Head of caudate nucleus (tissue), 42 donors: ENCODE data around the gene SEC22B.
"Not testable (repeated sequence)": the region's sequence is repeated elsewhere in the genome, so short reads cannot be mapped to it uniquely, and the experiment has no call there.

Experiments
- DNase-seq, 42 donors: peaks; one replicate each; pipeline versions ENCODE4 v3.0.0 to v3.0.0-alpha.2; 2020 to 2021; ENCODE audit warnings: mixed read lengths in 7 of 42
- intact Hi-C: fragments of 100-400 bp; cut with DNase I; formaldehyde crosslinking; loops from one replicate; pipeline ENCODE4 v1.15.0; 2022

SEC22B gene

DNA sequence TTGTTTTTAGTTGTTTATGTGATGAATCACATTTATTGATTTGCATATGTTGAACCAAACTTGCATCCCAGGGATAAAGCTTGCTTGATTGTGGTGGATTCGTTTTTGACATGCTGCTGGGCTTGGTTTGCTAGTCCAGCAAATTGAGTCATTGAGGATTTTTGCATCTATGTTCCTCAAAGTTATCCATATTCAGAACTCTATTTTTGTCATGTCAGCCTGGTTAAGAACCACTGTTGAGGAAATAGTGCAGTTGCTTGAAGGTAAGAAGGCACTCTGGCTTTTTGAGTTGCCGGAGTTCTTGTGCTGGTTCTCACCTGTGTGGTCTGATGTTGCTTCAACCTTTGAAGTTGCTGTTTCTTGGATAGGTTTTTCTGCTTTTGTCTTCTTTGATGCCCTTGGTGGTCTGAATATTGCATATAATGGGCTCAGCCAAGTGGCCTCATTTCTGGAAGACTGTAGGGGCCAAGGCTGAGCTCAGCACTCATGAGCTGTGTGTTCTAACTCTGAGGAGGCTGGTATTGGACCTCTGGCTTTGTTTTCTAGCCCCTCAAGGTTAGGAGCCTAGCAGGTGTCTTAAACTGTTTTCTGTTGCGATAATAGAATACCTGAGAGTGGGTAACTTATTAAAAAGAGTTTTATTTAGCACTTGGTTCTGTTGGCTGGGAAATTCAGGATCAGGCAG lies 26.0 kb downstream of the SEC22B start:
- not testable (repeated sequence) for DNase-seq

GRCh38 chr1:120149420-120150059 lies 26.8 kb downstream of the SEC22B start:
- DNase-seq, intact Hi-C loops: not testable (repeated sequence)

More for the DNA sequence above, 26.0 kb downstream of the SEC22B start:
- intact Hi-C loops: not testable (repeated sequence)

DNA sequence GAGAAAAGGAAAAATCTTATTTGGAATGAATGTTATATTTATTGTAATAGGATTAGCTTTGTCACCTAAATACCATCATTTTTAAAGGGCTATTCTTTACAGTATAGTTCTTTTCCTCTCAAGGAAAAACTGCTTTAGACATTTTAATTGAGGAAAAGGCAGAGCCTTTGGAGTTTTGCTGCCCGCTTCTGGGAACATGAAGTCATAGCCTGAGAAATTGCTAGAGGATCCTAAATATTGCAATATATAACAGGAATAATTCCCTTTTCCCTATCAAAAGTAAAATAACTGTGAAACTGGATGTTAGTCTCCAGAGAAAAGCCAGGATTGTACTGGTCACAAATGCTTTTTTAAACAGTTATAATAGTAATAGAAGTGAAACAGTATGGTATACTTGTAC lies 30.5 kb downstream of the SEC22B start:
- DNase-seq, intact Hi-C loops: not testable (repeated sequence)

DNA sequence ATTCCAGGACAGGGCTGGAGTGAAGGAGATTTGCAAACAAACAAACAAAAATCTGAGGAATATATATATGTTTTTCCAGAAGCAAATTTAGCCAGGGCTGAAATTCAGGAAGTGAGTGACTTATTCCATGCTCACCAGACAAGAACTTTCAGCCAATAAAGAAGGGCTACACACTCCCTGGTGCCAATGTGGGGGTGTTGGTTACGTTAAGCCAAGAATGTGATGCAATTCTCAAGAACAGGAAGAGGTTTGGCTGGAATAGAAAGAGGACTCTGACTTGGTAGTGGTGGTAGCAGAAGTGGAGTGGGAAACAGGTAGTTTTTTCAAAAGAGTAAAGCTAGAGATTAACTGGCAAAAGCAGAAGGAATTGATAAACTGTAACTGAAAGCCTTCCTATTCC lies 31.7 kb downstream of the SEC22B start:
- intact Hi-C loops: not testable (repeated sequence)

GRCh38 chr1:120144169-120144568 lies 32.2 kb downstream of the SEC22B start:
- intact Hi-C loops: not testable (repeated sequence)

More for the DNA sequence above, 31.7 kb downstream of the SEC22B start:
- not testable (repeated sequence) for DNase-seq

DNA sequence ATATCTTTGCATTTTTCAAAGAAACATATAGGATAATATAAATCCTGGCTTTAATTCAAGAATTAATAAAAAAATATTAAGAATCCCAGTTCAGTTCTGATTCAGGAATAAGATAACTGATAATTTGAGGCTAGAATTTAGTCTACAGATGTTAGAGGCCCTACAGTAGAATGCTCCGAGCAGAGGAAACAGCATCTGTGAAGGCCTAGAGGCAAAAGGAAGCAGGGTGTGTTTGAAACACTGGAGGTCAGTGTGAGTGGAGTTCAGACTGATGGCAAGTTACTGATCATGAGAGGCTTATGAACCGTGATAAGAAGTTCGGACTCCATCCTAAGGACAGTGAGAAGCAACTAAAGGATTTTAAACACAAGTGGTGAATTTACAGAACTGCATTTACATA lies 33.0 kb downstream of the SEC22B start:
- DNase-seq, intact Hi-C loops: not testable (repeated sequence)

More at GRCh38 chr1:120144169-120144568, 32.2 kb downstream of the SEC22B start:
- not testable (repeated sequence) for DNase-seq

- peak in 26 of 42 donors; percentile 4 to 40 (median 17) for DNase-seq
Observed at GRCh38 chr1:120142512-120143263, 33.6 kb downstream of the SEC22B start.

DNA sequence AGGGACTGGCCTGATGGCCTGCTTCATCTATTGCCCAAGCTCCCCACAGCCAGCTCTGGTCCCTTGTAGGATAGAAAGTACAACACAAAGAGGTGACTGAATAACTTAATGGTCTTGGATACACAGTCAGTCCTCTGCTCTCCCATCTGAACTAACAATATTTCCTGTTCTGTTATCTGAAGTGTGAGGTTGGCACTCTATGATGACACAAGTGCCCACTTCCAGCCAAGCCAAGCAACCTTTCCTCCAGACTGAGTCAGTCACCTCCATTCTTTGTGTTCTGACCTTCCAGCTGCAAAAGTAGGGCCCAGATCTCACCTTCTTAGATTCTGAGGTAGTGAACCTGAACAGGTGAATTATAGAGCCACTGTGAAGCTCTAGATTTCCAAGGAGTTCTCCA lies 34.5 kb downstream of the SEC22B start:
- DNase-seq, intact Hi-C loops: not testable (repeated sequence)

More at GRCh38 chr1:120142512-120143263, 33.6 kb downstream of the SEC22B start:
- intact Hi-C loops: not testable (repeated sequence)

GRCh38 chr1:120140656-120141265 lies 35.6 kb downstream of the SEC22B start:
- DNase-seq, intact Hi-C loops: not testable (repeated sequence)

DNA sequence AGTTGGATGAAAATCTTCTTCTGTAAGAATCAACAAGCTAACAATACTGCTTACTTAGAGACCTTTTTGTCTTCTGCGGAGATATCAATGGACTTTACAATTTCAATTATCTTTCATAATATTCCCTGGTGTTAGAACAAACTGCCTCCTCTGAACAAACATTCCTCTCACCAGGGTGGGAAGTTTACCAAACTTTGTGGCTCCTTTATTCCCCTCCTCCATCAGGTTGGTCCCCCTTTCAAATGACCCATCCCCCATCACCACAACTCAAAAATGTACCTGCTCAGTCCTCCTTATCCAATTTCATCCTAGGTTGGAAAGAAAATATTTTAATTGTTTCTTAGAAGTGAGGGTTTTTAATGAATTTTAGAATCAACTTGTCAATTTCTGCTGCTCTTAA lies 40.2 kb downstream of the SEC22B start:
- DNase-seq, intact Hi-C loops: not testable (repeated sequence)

DNA sequence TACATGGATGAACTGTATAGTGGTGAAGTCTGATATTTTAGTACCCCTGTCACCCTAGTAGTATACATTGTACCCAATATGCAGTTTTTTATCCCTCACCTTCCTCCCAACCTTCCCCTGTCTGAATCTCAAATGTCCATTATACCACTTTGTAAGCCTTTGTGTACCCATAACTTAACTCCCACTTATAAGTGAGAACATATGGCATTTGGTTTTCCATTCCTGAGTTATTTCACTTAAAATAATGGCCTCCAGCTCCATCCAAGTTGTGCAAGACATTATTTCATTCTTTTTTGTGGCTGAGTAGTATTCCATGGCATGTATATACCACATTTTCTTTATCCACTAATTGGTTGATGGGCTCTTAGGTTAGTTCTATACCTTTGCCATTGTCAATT lies 42.4 kb downstream of the SEC22B start:
- intact Hi-C loops, DNase-seq: not testable (repeated sequence)

GRCh38 chr1:120133228-120133927 lies 42.9 kb downstream of the SEC22B start:
- no peak for DNase-seq
- intact Hi-C loops: no loop called here

- intact Hi-C loops, DNase-seq: not testable (repeated sequence)
Observed at GRCh38 chr1:120132406-120132763, 43.9 kb downstream of the SEC22B start.

DNA sequence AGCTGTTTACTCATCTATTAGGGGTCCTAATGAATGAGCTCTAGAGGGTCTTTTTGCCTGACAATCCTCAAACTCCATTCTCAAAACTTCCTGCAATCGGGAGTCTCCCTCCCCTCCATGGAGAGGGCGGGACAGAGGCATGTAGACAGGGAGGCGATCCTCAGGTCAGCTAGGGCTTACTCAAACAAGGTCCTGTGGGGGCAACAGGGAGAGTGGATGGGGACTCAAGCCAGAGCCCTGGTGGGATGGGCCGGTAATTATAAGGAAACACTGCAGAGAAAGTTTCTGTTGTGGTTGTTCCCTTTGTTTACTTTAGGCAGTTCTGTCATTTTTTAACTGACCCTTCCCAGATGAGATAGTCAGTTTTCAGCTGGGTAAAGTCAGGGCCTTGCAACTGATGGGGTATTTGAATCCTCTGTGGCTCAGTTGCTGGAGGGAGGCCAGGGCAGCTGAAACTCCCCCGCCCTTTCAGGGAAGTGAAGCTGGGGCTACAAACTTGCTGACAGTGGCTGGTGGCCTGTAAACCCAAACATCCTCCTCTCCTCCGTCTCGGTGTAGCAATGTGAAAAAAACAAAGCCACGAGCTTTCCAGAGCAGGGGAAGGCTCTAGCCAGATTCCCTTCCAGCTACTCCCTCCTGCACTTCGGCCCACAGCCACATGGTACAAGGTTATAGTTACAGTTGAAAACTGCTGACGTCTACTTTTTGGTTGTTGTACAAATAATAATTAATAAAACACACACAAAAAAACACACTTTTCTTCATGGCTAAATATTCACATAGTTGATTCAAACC lies 44.5 kb downstream of the SEC22B start:
- intact Hi-C loops: not testable (repeated sequence)
- DNase-seq: peak in 39 of 42 donors; percentile 7 to 68 (median 30)

DNA sequence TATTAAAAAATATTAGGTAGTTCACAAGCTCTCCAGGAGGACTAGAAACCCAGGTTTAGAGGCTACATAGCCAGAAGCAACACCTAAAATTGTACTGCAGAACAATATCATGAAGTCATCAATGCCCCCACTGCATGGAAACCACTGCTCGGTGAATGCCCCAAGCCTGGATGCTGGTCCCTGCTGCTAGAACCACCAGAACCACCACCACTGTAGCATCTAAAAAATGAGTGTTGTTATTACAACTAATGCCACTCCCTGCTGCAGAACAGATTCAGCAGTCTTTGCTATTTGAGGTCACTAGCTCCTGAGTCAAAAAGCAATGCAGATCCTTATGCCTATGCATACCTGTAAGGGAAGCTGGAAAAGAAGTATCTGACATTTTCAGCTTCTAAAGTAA lies 48.4 kb downstream of the SEC22B start:
- DNase-seq, intact Hi-C loops: not testable (repeated sequence)

GRCh38 chr1:120126216-120126615 lies 50.1 kb downstream of the SEC22B start:
- not testable (repeated sequence) for DNase-seq

DNA sequence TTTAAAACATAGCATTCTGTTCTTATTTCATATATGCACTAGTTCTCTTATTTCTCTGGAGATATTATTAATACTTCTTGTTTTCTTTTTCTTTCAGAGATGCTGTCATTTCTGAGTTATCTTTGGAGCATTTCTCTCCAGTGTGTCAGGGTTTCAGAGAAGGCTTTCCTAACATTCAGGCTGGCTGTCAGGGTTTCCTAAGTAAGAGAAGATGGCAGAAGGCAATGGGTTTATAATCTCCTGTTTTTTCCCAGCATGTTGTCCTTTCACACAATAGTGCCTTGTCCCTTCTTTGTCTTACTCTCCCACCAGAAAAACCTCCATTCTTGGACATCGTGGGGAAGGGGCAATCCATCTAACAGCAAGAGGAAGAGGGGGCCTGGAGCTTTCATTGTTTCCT lies 51.7 kb downstream of the SEC22B start:
- DNase-seq, intact Hi-C loops: not testable (repeated sequence)

More at GRCh38 chr1:120126216-120126615, 50.1 kb downstream of the SEC22B start:
- intact Hi-C loops: not testable (repeated sequence)
